Activated CD8-positive, alpha-beta memory T cell treated with anti-CD3 and anti-CD28 coated beads for 36 hours (primary cell): ENCODE results near the gene PDE4B. TPM values are rescaled to one million over a fixed set of nuclear protein-coding genes. Genes with fewer than 3 reads are reported as not detected.

ENCODE experiments used
- CTCF ChIA-PET: fragments of 350-600 bp; sonication (Branson Sonifier 250); formaldehyde crosslinking; loops from one replicate; lab custom pipeline; 2021; ENCODE audit warnings: antibody characterized with exemption; lab: Charles Lee
- POLR2A ChIA-PET: fragments of 350-600 bp; sonication (Branson Sonifier 250); formaldehyde crosslinking; loops from one replicate; lab custom pipeline; 2021; ENCODE audit warnings: antibody characterized with exemption; lab: Charles Lee
- total RNA-seq, 2 experiments: library from RNA; stranded (reverse); gene quantifications; one replicate each; pipeline ENCODE4 v1.2.3, GENCODE V29; 2021

The PDE4B gene
- total RNA-seq, 2 experiments from 2014 or later: 32.2 to 33.8 TPM

GRCh38 chr1:66256629-66257572, 464.2 kb downstream of the PDE4B start:
- CTCF ChIA-PET: interaction anchor here (0.8 to 3.8 kb wide), 6 partner anchors 9 to 470 kb away, joined by 3 to 27 read pairs (median 4); no protein-coding TSS in a partner anchor
- POLR2A ChIA-PET: interaction anchor here (0.6 to 1.3 kb wide), 3 partner anchors 26 to 93 kb away, joined by 3 to 4 read pairs (median 3); no protein-coding TSS in a partner anchor

- ChIA-PET CTCF (interaction anchor here (0.5 to 3.8 kb wide), 3 partner anchors 16 to 187 kb away, joined by 4 to 27 read pairs (median 4); no protein-coding TSS in a partner anchor), POLR2A (interaction anchor here (0.6 to 1.3 kb wide), 6 partner anchors 10 to 91 kb away, joined by 3 to 4 read pairs (median 4); no protein-coding TSS in a partner anchor)
These were observed 465.9 kb downstream of the PDE4B start for GRCh38 chr1:66258404-66259105.

DNA sequence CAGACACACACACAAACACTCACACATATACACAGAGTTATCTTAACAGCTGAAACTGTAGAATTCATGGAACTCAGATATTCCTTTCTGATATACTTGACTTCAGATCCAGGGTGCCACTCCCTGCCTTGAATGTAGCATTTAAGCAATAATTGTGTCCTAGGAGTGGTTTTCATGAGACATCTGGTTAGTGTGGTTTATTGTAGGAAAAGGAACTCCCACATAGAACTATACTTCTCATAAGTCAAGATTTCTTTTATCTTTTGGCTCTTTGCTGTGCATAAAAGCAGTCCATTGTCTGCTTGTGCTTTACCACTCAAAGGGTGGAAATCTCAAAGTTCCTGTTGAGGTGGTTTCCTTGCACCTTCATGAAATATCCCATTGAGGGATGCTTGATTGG, 468.7 kb downstream of the PDE4B start:
- CTCF ChIA-PET: interaction anchor here (2.0 kb wide), 1 partner anchor 185 kb away, joined by 8 read pairs; no protein-coding TSS in a partner anchor
- POLR2A ChIA-PET: no interaction called here

- ChIA-PET CTCF (no interaction called here), POLR2A (no interaction called here)
These were observed 469.7 kb downstream of the PDE4B start for GRCh38 chr1:66262208-66262963.

- POLR2A ChIA-PET: no interaction called here
- CTCF ChIA-PET: interaction anchor here (1.2 kb wide), 1 partner anchor 85 kb away, joined by 3 read pairs; no protein-coding TSS in a partner anchor
These were observed 472.6 kb downstream of the PDE4B start for GRCh38 chr1:66265268-66265667.

DNA sequence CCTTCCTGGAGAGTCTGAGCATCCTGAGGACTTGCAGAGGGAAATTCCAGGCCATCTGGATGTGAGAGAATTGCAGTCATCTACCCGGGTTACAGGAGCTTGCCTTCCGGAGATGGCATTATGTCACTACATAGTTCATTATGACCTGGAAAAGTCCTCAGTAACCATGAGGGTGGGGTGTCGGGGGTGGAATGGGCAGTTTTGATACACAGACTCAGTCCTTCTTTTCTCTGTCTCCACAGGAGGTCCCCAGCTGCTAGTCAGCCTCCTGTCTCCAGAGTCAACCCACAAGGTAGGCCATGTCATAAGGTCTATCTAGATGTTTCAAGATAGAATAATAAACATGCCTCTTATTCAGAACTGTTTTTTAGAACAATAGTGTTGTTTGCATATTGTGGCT, 473.1 kb downstream of the PDE4B start:
- CTCF ChIA-PET: interaction anchor here (1.2 kb wide), 1 partner anchor 85 kb away, joined by 3 read pairs; no protein-coding TSS in a partner anchor

GRCh38 chr1:66266350-66266749, 473.7 kb downstream of the PDE4B start:
- ChIA-PET CTCF (interaction anchor here (1.2 kb wide), 1 partner anchor 84 kb away, joined by 3 read pairs; no protein-coding TSS in a partner anchor), POLR2A (no interaction called here)

More for the DNA sequence above, 473.1 kb downstream of the PDE4B start:
- POLR2A ChIA-PET: no interaction called here

GRCh38 chr1:66266756-66267155, 474.1 kb downstream of the PDE4B start:
- POLR2A ChIA-PET: no interaction called here
- CTCF ChIA-PET: no interaction called here

DNA sequence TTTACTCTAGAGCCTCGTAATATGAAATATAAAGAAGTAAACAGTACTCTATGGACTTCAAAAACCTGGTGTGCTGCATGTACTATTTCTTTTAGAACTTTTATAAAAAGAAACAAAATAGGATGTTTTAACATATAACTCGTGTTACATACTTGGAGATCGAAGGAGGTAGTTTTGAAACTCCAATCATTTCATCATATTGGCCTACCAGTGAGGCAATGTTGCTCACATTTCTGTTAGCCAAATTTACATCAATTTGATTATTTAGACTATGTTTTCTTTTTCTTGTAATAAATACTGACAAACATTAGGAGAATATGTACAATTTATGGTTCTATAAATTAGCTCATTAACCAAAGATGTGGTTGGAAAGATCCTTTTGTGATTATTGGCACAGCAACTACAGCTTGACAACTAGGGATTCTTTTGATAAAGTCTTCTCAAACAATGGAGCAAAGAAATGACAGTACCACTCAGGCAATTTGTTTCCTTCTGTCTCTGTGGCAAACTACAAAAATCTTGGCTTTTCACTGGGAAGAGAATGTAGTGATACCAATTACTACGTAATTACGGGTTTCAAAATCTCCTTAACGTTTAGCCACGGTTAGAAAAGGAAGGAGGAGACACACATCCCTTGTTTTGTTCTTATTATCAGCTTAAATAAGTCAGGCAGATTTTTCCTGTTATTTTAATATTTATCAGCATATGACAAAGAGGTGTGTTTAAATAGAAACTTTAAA, 474.7 kb downstream of the PDE4B start:
- ChIA-PET CTCF (no interaction called here), POLR2A (no interaction called here)

DNA sequence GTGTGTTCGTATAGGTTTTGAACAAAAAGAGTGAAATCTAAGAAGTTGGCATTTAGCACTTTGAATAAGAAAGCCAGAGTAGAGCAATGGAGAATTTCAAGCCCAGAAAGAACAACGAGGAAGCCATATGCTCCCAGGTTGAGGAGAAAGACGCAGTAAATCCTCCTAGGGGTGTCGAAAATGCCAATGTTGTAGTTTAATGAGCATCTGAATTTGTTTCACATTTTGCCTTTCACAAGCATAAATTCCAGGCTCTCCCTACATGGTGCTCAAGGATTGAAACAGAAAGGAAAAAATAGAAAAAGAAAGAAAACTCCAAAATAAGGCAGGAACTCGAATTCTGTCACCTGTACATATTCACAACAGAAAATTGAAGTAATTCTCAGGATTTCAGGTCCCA, 476.5 kb downstream of the PDE4B start:
- CTCF ChIA-PET: no interaction called here
- POLR2A ChIA-PET: no interaction called here

DNA sequence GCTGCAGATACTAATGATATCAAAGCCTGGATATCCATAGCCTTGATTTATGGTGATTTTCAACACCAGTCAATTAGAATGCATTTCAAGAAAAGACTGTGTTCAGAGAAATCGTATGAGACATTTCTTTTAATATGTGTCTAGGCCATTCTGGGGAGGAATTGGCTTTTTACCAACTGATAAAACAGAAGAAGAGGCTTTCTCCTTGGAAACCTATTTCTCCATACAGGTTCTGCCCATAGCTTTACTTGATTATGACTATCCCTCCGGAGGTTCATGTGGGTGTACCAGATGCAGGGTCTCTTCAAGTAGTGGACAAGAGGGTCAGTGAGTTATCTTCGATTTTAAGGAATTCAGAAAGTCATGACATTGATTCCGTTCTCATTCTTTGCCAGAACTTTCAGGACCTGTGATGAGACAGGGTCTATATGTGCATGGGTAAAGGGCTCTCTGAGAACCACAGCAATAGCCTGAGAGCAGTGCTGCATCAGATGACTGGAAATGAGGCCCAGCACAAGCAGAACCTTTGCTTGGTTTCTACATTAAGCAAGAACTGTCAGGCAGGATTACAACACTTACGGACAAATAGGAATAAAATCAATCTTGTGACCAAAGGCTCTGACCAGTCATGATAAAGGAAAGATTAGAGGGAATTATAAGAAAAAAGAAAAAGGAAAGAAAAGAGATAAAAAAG, 477.6 kb downstream of the PDE4B start:
- POLR2A ChIA-PET: no interaction called here
- CTCF ChIA-PET: interaction anchor here (0.6 kb wide), 1 partner anchor 119 kb away, joined by 3 read pairs; no protein-coding TSS in a partner anchor

DNA sequence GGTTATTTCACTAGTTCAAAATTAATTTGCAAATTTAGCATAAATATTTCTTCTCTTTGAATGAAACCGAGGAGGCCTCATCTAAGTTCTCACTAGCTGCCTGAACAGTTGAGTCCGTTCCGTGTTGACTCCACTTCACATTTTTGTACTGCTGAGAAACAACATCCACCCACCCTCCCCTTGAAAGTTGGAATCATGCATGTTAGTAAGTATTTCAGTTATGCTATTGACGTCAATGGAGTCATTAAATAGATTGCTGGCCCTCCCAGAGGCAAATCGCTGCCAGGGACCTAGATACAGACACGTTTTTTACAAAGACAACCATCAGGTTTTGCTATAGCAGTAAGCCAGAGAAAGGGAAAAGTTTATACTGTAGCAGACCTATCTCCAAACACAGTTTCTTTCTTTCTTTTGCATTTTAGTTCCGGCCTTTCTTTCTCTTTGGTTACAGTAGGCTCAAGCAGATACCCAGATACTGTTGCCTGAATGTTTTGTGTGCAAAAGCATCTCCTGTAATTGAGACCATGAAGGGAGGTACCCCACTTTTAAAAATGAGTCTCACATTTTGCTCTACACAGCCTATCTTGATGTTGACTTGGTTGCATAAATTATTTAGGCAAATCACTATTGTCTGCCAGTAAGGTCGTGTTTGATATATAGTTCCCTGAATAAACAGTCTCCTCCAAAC, 478.7 kb downstream of the PDE4B start:
- ChIA-PET POLR2A (no interaction called here), CTCF (no interaction called here)

GRCh38 chr1:66271904-66272254, 479.2 kb downstream of the PDE4B start:
- ChIA-PET CTCF (no interaction called here), POLR2A (interaction anchor here (0.9 kb wide), 1 partner anchor 14 kb away, joined by 3 read pairs; no protein-coding TSS in a partner anchor)

GRCh38 chr1:66273656-66274055, 481.0 kb downstream of the PDE4B start:
- POLR2A ChIA-PET: interaction anchor here (2.0 kb wide), 1 partner anchor 26 kb away, joined by 5 read pairs; no protein-coding TSS in a partner anchor

GRCh38 chr1:66274634-66275033, 481.9 kb downstream of the PDE4B start:
- ChIA-PET CTCF (interaction anchor here (1.1 to 3.5 kb wide), 4 partner anchors 17 to 171 kb away, joined by 3 to 11 read pairs (median 4); no protein-coding TSS in a partner anchor), POLR2A (interaction anchor here (0.6 to 2.0 kb wide), 6 partner anchors 9 to 170 kb away, joined by 3 to 5 read pairs (median 3); no protein-coding TSS in a partner anchor)

More at GRCh38 chr1:66273656-66274055, 481.0 kb downstream of the PDE4B start:
- CTCF ChIA-PET: interaction anchor here (3.5 kb wide), 1 partner anchor 172 kb away, joined by 11 read pairs; no protein-coding TSS in a partner anchor

- ChIA-PET POLR2A (interaction anchor here (0.6 to 2.0 kb wide), 6 partner anchors 27 to 170 kb away, joined by 3 to 5 read pairs (median 3); no protein-coding TSS in a partner anchor), CTCF (interaction anchor here (1.1 to 3.5 kb wide), 5 partner anchors 18 to 171 kb away, joined by 3 to 11 read pairs (median 3); no protein-coding TSS in a partner anchor)
These were observed 482.4 kb downstream of the PDE4B start for GRCh38 chr1:66275083-66275482.
